H1 (cell line): ENCODE data around the gene PDE5A. TPM values are rescaled to one million over a fixed set of nuclear protein-coding genes. Genes with fewer than 3 reads are reported as not detected.

ENCODE experiments used
- CTCF ChIA-PET: fragments of 300-600 bp; sonication (Branson Sonifier 250); formaldehyde crosslinking; loops from one replicate; lab custom pipeline; 2021; ENCODE audit not compliant: partially characterized antibody; lab: Charles Lee
- POLR2A ChIA-PET: fragments of 300-600 bp; sonication (Branson Sonifier 250); formaldehyde crosslinking; loops from one replicate; lab custom pipeline; 2021; ENCODE audit warnings: inconsistent platforms; ENCODE audit not compliant: partially characterized antibody; lab: Charles Lee
- DNase-seq, 2 experiments: peaks; one replicate each; pipeline versions ENCODE4 v3.0.0 to v3.0.0-alpha.2; 2010 to 2022; ENCODE audit warnings: low spot score in 2 of 2, low read depth in 1 of 2, mixed read lengths in 1 of 2
- FAIRE-seq: peaks from 2 replicates; lab custom pipeline; 2011; peaks lifted over from hg19 to GRCh38; lab: Jason Lieb, UNC
- H2AFZ ChIP-seq: 2 replicates; pipeline ENCODE4 v1.8.1; 2012; ENCODE audit warnings: low read length, inconsistent platforms
- H2AK5ac ChIP-seq: 2 replicates; pipeline ENCODE4 v1.6.1; 2013; ENCODE audit warnings: low read depth, low read length
- H2BK120ac ChIP-seq: replicated peaks from 2 replicates; pipeline ENCODE3; 2013; ENCODE audit warnings: low read depth, low read length, inconsistent platforms
- H2BK12ac ChIP-seq: 2 replicates; pipeline ENCODE4 v1.6.1; 2013; ENCODE audit warnings: low read depth, low read length
- H2BK15ac ChIP-seq: 2 replicates; pipeline ENCODE4 v1.6.1; 2013; ENCODE audit warnings: low read length
- H2BK20ac ChIP-seq: 2 replicates; pipeline ENCODE4 v1.6.1; 2013; ENCODE audit warnings: low read length
- H2BK5ac ChIP-seq: 2 replicates; pipeline ENCODE4 v1.6.1; 2013; ENCODE audit warnings: low read depth, low read length
- H3K14ac ChIP-seq: 2 replicates; pipeline ENCODE4 v1.6.1; 2013; ENCODE audit warnings: inconsistent platforms; ENCODE audit not compliant: insufficient read length
- H3K18ac ChIP-seq: 2 replicates; pipeline ENCODE4 v1.6.1; 2013; ENCODE audit warnings: low read length; ENCODE audit errors: extremely low read depth
- H3K23ac ChIP-seq: 2 replicates; pipeline ENCODE4 v1.6.1; 2013; ENCODE audit warnings: inconsistent platforms; ENCODE audit not compliant: insufficient read length
- H3K23me2 ChIP-seq: 2 replicates; pipeline ENCODE4 v1.6.1; 2013; ENCODE audit warnings: low read depth, low read length
- H3K27ac ChIP-seq: 2 replicates; pipeline ENCODE4 v1.6.1; 2011; ENCODE audit warnings: low read depth, low read length, inconsistent platforms
- H3K27me3 ChIP-seq, 4 experiments: replicated peaks in 1 of 4; 1 replicate in 1 of 4; 2 replicates in 3 of 4; pipeline versions ENCODE4 v1.6.1 to v1.8.1; 2011 to 2013; ENCODE audit warnings: low read length in 3 of 4, mild to moderate bottlenecking in 3 of 4, inconsistent platforms in 2 of 4, mixed read lengths in 2 of 4, moderate library complexity in 1 of 4; ENCODE audit not compliant: control insufficient read depth in 3 of 4, insufficient read depth in 3 of 4; ENCODE audit errors: extremely low read depth in 1 of 4
- H3K36me3 ChIP-seq, 4 experiments: 2 replicates each; pipeline versions ENCODE4 v1.6.1 to v1.8.1; 2011 to 2013; ENCODE audit warnings: mild to moderate bottlenecking in 4 of 4, low read length in 3 of 4, moderate library complexity in 2 of 4, control low read depth in 1 of 4, inconsistent platforms in 1 of 4; ENCODE audit not compliant: insufficient read depth in 4 of 4, control insufficient read depth in 2 of 4
- H3K4ac ChIP-seq: replicated peaks from 2 replicates; pipeline ENCODE3; 2013; ENCODE audit warnings: low read length, low read depth, mixed read lengths, inconsistent platforms; ENCODE audit not compliant: insufficient read length
- H3K4me1 ChIP-seq, 4 experiments: replicated peaks in 1 of 4; 1 replicate in 1 of 4; 2 replicates in 3 of 4; pipeline versions ENCODE4 v1.6.1 to v1.8.1; 2011 to 2013; ENCODE audit warnings: low read length in 3 of 4, inconsistent platforms in 2 of 4, mixed read lengths in 1 of 4; ENCODE audit not compliant: insufficient read depth in 4 of 4, control insufficient read depth in 3 of 4
- H3K4me2 ChIP-seq, 2 experiments: 2 replicates each; pipeline versions ENCODE4 v1.6.1 to v1.8.1; 2011 to 2013; ENCODE audit warnings: low read depth in 2 of 2, low read length in 2 of 2, control low read depth in 1 of 2, inconsistent platforms in 1 of 2, mild to moderate bottlenecking in 1 of 2; ENCODE audit not compliant: insufficient read depth in 1 of 2
- H3K4me3 ChIP-seq, 4 experiments: fragments of 200-600, 300-600 bp in 1 of 4; sonication (generic), shearing (Covaris generic), sonication (Bioruptor Twin) in 1 of 4; 2 replicates each; pipeline versions ENCODE4 v1.5.1 to v1.8.1; 2011 to 2016; ENCODE audit warnings: low read length in 4 of 4, low read depth in 3 of 4, control low read depth in 2 of 4, inconsistent platforms in 2 of 4, mild to moderate bottlenecking in 2 of 4, mixed read lengths in 1 of 4, moderate library complexity in 1 of 4; ENCODE audit not compliant: insufficient read depth in 2 of 4; ENCODE audit errors: extremely low read depth in 1 of 4
- H3K56ac ChIP-seq: replicated peaks from 2 replicates; pipeline ENCODE3; 2013; ENCODE audit warnings: low read depth, mild to moderate bottlenecking, mixed read lengths, low read length, inconsistent platforms; ENCODE audit not compliant: insufficient read length
- H3K79me1 ChIP-seq: 2 replicates; pipeline ENCODE4 v1.6.1; 2013; ENCODE audit warnings: low read depth, low read length, control low read depth
- H3K79me2 ChIP-seq, 2 experiments: 2 replicates each; pipeline versions ENCODE4 v1.6.1 to v1.8.1; 2012 to 2013; ENCODE audit warnings: low read length in 2 of 2, mild to moderate bottlenecking in 2 of 2, inconsistent platforms in 1 of 2; ENCODE audit not compliant: insufficient read depth in 2 of 2, control insufficient read depth in 1 of 2
- H3K9ac ChIP-seq, 4 experiments: replicated peaks in 1 of 4; 1 replicate in 1 of 4; 2 replicates in 3 of 4; pipeline versions ENCODE4 v1.6.1 to v1.8.1; 2011 to 2013; ENCODE audit warnings: low read depth in 3 of 4, low read length in 3 of 4, control low read depth in 2 of 4, mild to moderate bottlenecking in 2 of 4, moderate library complexity in 2 of 4, inconsistent platforms in 1 of 4; ENCODE audit errors: extremely low read depth in 1 of 4
- H3K9me3 ChIP-seq, 2 experiments: 2 replicates each; pipeline versions ENCODE4 v1.6.1 to v1.8.1; 2012 to 2013; ENCODE audit warnings: mild to moderate bottlenecking in 2 of 2, moderate library complexity in 2 of 2, control low read depth in 1 of 2, inconsistent platforms in 1 of 2, low read depth in 1 of 2, low read length in 1 of 2, mixed read lengths in 1 of 2; ENCODE audit not compliant: insufficient read depth in 2 of 2
- H4K20me1 ChIP-seq, 2 experiments: replicated peaks in 1 of 2; 2 replicates each; pipeline versions ENCODE3 to v1.8.1; 2011 to 2013; ENCODE audit warnings: inconsistent platforms in 2 of 2, low read length in 2 of 2, mild to moderate bottlenecking in 1 of 2; ENCODE audit not compliant: insufficient read depth in 2 of 2, control insufficient read depth in 1 of 2
- H4K5ac ChIP-seq: 2 replicates; pipeline ENCODE4 v1.6.1; 2013; ENCODE audit warnings: low read length, low read depth, mixed read lengths, inconsistent platforms; ENCODE audit not compliant: insufficient read length
- H4K8ac ChIP-seq: 2 replicates; pipeline ENCODE4 v1.8.0; 2013; ENCODE audit warnings: mild to moderate bottlenecking, moderate library complexity, low read length, inconsistent platforms; ENCODE audit not compliant: insufficient read depth; ENCODE audit errors: extremely low read depth
- H4K91ac ChIP-seq: replicated peaks from 2 replicates; pipeline ENCODE3; 2013; ENCODE audit warnings: low read length, mixed read lengths, inconsistent platforms; ENCODE audit not compliant: insufficient read length
- GABPA ChIP-seq: IDR thresholded peaks from 2 replicates; pipeline ENCODE4 v1.6.1; 2011; ENCODE audit warnings: mild to moderate bottlenecking, low read length, moderate library complexity, borderline replicate concordance; ENCODE audit not compliant: insufficient read depth
- HDAC6 ChIP-seq: IDR thresholded peaks from one replicate; pipeline ENCODE4 v1.7.1; 2012; ENCODE audit warnings: low read depth, mild to moderate bottlenecking, inconsistent platforms, low read length, moderate library complexity
- SIN3A ChIP-seq, 2 experiments: IDR thresholded peaks in 1 of 2; conservative IDR thresholded peaks in 1 of 2; 2 replicates each; pipeline ENCODE4 v1.6.1; 2011 to 2012; ENCODE audit warnings: low read length in 2 of 2, improper control_type of control experiment in 1 of 2, low read depth in 1 of 2, mild to moderate bottlenecking in 1 of 2
- ZNF274 ChIP-seq: IDR thresholded peaks from 2 replicates; pipeline ENCODE4 v1.7.0; 2012; ENCODE audit warnings: low read length, borderline replicate concordance; ENCODE audit errors: extremely low read depth
- WGBS, 2 experiments: shearing (Covaris generic) in 1 of 2; methylation state at CpG; one replicate each; pipeline versions ENCODE4 v1.1.6 to v1.1.7; 2013 to 2015; ENCODE audit warnings: low lambda C conversion rate in 2 of 2, mixed read lengths in 2 of 2, inconsistent platforms in 1 of 2, low coverage in 1 of 2, missing lambda C conversion rate in 1 of 2; ENCODE audit not compliant: insufficient replicate concordance in 2 of 2, insufficient coverage in 1 of 2, insufficient read length in 1 of 2; ENCODE audit errors: extremely low coverage in 1 of 2, missing lambda C conversion rate in 1 of 2; 5-methylcytosine and 5-hydroxymethylcytosine counted together
- polyA plus RNA-seq, 7 experiments: library from polyadenylated mRNA; depleted of rRNA in 3 of 7; stranded (reverse) in 5 of 7; unstranded in 2 of 7; fragments of >200 nt in 5 of 7; fragments of 200-250 nt in 2 of 7; gene quantifications; 1 replicate in 5 of 7; 2 replicates in 1 of 7; 4 replicates in 1 of 7; pipeline versions ENCODE4 v1.2.1 to v1.2.3, GENCODE V29; 2011 to 2013; ENCODE audit warnings: missing spikeins in 2 of 7, mixed read lengths in 2 of 7
- total RNA-seq: library from RNA; stranded (reverse); fragmentation: NEBNext Ultra II Directional; extraction: Animal tissue kit (Norgen Biotek cat#: 25700); gene quantifications from 2 replicates; pipeline ENCODE4 v1.2.1, GENCODE V29; 2021

Gene PDE5A
- total and polyA plus RNA-seq, 2 of the 8 experiments (the other 6 are each of a cell fraction or from before 2014, with no cell fraction given), result 5.6 to 32.4 TPM

- FAIRE-seq, result no peak
- no peaks in the 10 kb centered on the region for H3K9me3 ChIP-seq
- no peak overlapping the region for H2BK120ac ChIP-seq
- H3K79me2 ChIP-seq, result no peaks in the 10 kb centered on the region
- H2BK15ac ChIP-seq, result no peak overlapping the region
- ChIA-PET CTCF (no interaction called here), POLR2A (no interaction called here)
- no peak for DNase-seq
- no peak overlapping the region for H2AFZ ChIP-seq
- H3K79me1 ChIP-seq, result no peaks in the 10 kb centered on the region
- no peak overlapping the region for H3K4me3 ChIP-seq
- H3K4me2 ChIP-seq, result no peak overlapping the region
- H3K9ac ChIP-seq, result no peak overlapping the region
- no peak overlapping the region for H3K4ac ChIP-seq
- no peak overlapping the region for H2BK5ac ChIP-seq
- no peak overlapping the region for H3K14ac ChIP-seq
- H2AK5ac ChIP-seq, result no peak overlapping the region
- H3K36me3 ChIP-seq, result peaks cover 0 to 4% (median under 1%) of the 10 kb centered on the region in 4 experiments; a peak in 2 of 8 replicates
- no peaks in the 10 kb centered on the region for H3K23me2 ChIP-seq
- H3K56ac ChIP-seq, result no peak overlapping the region
- no peak overlapping the region for H4K5ac ChIP-seq
- TF ChIP-seq HDAC6 (no peak), SIN3A (conservative IDR thresholded peaks at IDR 0.05 in 1 of 2, IDR thresholded peaks at IDR 0.05 in 1 of 2; ENCODE audit: low read depth in 1 of 2, low read length in 2 of 2) (no peak), ZNF274 (no peak), GABPA (no peak)
- 92% methylated on average over 3 of the region's 3 CpGs; no CpG with 5 or more reads in 1 of the 2 experiments for WGBS, 2 experiments
- no peak overlapping the region for H4K8ac ChIP-seq
- no peak overlapping the region; the same call in 1 of the 2 replicates for H3K18ac ChIP-seq
- no peaks in the 10 kb centered on the region for H3K27me3 ChIP-seq
- peaks cover 0 to 12% (median 9%) of the 10 kb centered on the region in 4 experiments; a peak in 4 of 7 replicates for H3K4me1 ChIP-seq
- H4K91ac ChIP-seq, result no peak overlapping the region
- no peak overlapping the region for H2BK12ac ChIP-seq
- H3K23ac ChIP-seq, result no peak overlapping the region
- no peak overlapping the region for H2BK20ac ChIP-seq
- H4K20me1 ChIP-seq, result no peaks in the 10 kb centered on the region
- H3K27ac ChIP-seq, result no peak overlapping the region; the same call in 1 of the 2 replicates
Observed at GRCh38 chr4:119525771-119526712, 102.6 kb downstream of the PDE5A start.
